Prostate gland (tissue), 2 donors: ENCODE data around the gene HRH2. TPM values are rescaled to one million over a fixed set of nuclear protein-coding genes. Genes with fewer than 3 reads are reported as not detected.

Experiments used
- DNase-seq: peaks from one replicate; pipeline ENCODE4 v3.0.0-alpha.2; 2019; ENCODE audit warnings: low spot score
- H3K27ac ChIP-seq, 2 donors: fragments of 200-600 bp; sonication (generic); 2 replicates each; pipeline ENCODE4 v1.5.1; 2017 to 2019
- H3K27me3 ChIP-seq: fragments of 200-600 bp; sonication (generic); replicated peaks from 2 replicates; pipeline ENCODE4 v1.5.1; 2019; ENCODE audit not compliant: insufficient read depth
- H3K36me3 ChIP-seq, 2 donors: fragments of 200-600 bp; sonication (generic); 1 replicate in 1 of 2; 2 replicates in 1 of 2; pipeline versions ENCODE4 v1.5.1 to v1.8.1; 2017 to 2019
- H3K4me1 ChIP-seq: fragments of 200-600 bp; sonication (generic); replicated peaks from 2 replicates; pipeline ENCODE4 v1.5.1; 2019
- H3K4me3 ChIP-seq, 2 donors: fragments of 200-600 bp; sonication (generic); 2 replicates each; pipeline ENCODE4 v1.5.1; 2017 to 2019
- H3K9me3 ChIP-seq: fragments of 200-600 bp; sonication (generic); 2 replicates; pipeline ENCODE4 v1.5.1; 2017
- CTCF ChIP-seq, 4 experiments: fragments of 200-600 bp in 2 of 4; fragments of 450-650 bp in 2 of 4; sonication (generic) in 2 of 4; IDR thresholded peaks; 1 replicate in 3 of 4; 2 replicates in 1 of 4; pipeline ENCODE4 v1.5.1; 2016 to 2019; ENCODE audit warnings: antibody characterized with exemption in 4 of 4, mild to moderate bottlenecking in 2 of 4, moderate library complexity in 2 of 4
- POLR2A ChIP-seq: fragments of 450-650 bp; IDR thresholded peaks from one replicate; pipeline ENCODE4 v1.6.1; 2016; ENCODE audit warnings: antibody characterized with exemption, mild to moderate bottlenecking
- POLR2AphosphoS5 ChIP-seq: sonication (generic); formaldehyde crosslinking; IDR thresholded peaks from one replicate; pipeline ENCODE4 v1.6.1; 2017; ENCODE audit warnings: antibody characterized with exemption
- WGBS: methylation state at CpG from one replicate; pipeline ENCODE4 v1.1.5; 2018; 5-methylcytosine and 5-hydroxymethylcytosine counted together
- intact Hi-C: fragments of 100-400 bp; cut with DNase I; formaldehyde crosslinking; loops from one replicate; pipeline ENCODE4 v1.14.2; 2022
- total RNA-seq, 2 donors: library from RNA; depleted of rRNA; stranded (reverse); fragments of >200 nt; gene quantifications; one replicate each; pipeline ENCODE4 v1.1.0, GENCODE V29; 2016

HRH2 gene
- total RNA-seq, 2 donors from 2014 or later, result 0.55 to 5.3 TPM

- Histone ChIP-seq H3K36me3 (no peaks in the 10 kb centered on the region), H3K9me3 (no peaks in the 10 kb centered on the region), H3K27ac (peak overlapping the region; percentile 18 to 27), H3K27me3 (peaks cover 3% of the 10 kb centered on the region), H3K4me3 (no peak overlapping the region), H3K4me1 (no peaks in the 10 kb centered on the region)
- intact Hi-C loops, result loop anchor here (5.0 kb wide), 1 partner anchor 35 kb away; the partner anchor contains the start of gene HRH2
- TF ChIP-seq CTCF (IDR thresholded peaks at IDR 0.05), result no peak
- DNase-seq, result no peak
- 49% methylated on average over 16 of the region's 16 CpGs for WGBS
Measured at GRCh38 chr5:175692235-175692995, 34.5 kb downstream of the HRH2 start.

DNA sequence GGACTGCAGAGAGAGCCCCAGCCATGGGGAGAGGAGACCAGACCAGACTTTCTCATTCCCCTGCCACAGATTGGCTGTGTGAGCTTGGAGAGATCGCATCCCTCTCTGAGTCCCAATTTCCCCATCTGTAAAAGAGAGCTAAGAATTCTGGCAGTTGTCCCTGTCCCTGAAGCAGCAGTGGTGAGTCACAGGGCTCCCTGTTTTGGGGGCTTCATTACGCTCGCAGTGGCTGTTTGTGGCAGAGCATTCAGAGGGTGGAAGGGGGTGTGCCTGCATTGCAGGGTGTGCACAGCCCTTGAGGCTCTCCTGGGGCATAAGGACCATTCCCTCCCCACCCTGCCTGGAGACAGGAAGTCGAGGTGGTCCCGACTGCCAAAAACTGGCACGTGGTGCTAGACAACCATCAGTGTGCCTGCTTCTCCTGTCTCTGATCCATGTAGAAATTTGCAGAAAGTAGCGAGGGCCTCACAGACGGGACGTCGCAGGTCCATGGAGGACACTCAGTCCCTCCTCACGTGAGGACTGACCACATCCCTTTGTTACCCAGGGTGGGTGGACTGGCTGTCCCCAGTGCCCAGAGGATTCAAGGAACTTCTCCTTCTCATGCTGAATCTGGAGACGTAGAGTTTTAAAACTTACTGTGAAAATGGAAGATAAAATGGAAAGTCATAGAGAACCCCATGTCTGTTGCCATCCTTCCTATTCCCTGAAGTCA, 35.3 kb downstream of the HRH2 start:
- no peak for TF ChIP-seq POLR2AphosphoS5
- TF ChIP-seq POLR2A, result no peak
- TF ChIP-seq CTCF (IDR thresholded peaks at IDR 0.05), result no peak
- no peaks in the 10 kb centered on the region for H3K4me1 ChIP-seq
- 42% methylated on average over 12 of the region's 12 CpGs for WGBS

GRCh38 chr5:175693741-175694140, 35.9 kb downstream of the HRH2 start:
- H3K27ac ChIP-seq, result peak overlapping the region in 1 of 2 donors; percentile 27
- WGBS, result 58% methylated on average over 5 of the region's 5 CpGs

More for the DNA sequence above, 35.3 kb downstream of the HRH2 start:
- intact Hi-C loops, result loop anchor here (5.0 kb wide), 1 partner anchor 36 kb away; the partner anchor contains the start of gene HRH2
- Histone ChIP-seq H3K27me3 (no peaks in the 10 kb centered on the region), H3K27ac (peak overlapping the region; percentile 18 to 27), H3K36me3 (no peaks in the 10 kb centered on the region), H3K9me3 (no peaks in the 10 kb centered on the region), H3K4me3 (no peak overlapping the region)
- no peak for DNase-seq

DNA sequence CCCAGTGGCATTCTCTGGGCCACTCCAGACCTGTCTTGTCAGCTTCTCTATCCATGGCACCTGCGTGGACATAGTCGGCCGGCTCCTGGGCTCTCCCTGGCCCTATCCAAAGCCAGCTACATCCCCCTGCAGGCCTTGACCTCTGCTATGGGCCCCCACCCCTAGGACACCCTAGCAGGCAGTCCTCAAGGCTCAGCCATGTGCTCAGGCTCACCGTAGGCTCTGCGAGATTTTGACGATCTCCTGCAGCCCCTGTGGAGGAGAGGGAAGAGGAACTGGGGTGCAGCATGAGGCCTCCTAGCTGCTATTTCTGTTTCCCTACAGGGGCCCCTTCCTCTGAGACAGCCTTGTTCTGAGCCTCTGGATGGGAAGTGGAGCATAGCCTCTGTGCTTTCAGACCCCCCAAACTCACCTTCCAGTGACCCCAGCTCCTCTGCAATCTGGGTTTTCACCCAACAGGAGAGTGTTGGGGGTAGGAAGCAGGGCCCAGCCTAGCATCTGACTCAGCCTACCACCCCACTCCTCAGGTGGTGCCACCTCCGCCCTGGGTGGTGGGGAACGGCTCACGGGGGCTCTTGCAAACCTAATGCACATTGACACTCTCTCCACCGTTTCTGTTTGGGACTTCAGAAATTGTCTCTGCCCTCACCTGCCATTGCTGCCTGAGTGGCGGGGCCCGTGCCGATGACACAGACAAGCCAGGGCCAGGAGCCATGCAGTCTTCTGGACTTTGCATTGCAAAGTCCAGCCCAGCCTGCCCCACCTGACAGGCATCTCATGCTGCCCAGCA, 36.7 kb downstream of the HRH2 start:
- peak overlapping the region in 1 of 2 donors; percentile 17 for H3K27ac ChIP-seq
- intact Hi-C loops, result loop anchor here (5.0 kb wide), 1 partner anchor 37 kb away; the partner anchor contains the start of gene HRH2

More at GRCh38 chr5:175693741-175694140, 35.9 kb downstream of the HRH2 start:
- Histone ChIP-seq H3K36me3 (no peaks in the 10 kb centered on the region), H3K4me1 (no peaks in the 10 kb centered on the region), H3K4me3 (no peak overlapping the region), H3K27me3 (no peaks in the 10 kb centered on the region), H3K9me3 (no peaks in the 10 kb centered on the region)
- intact Hi-C loops, result loop anchor here (5.0 kb wide), 1 partner anchor 36 kb away; the partner anchor contains the start of gene HRH2
- TF ChIP-seq POLR2AphosphoS5, result no peak
- TF ChIP-seq CTCF (IDR thresholded peaks at IDR 0.05), result no peak
- DNase-seq, result no peak

More for the DNA sequence above, 36.7 kb downstream of the HRH2 start:
- H3K9me3 ChIP-seq, result no peaks in the 10 kb centered on the region
- H3K4me3 ChIP-seq, result no peak overlapping the region
- TF ChIP-seq POLR2AphosphoS5 (no peak), CTCF (IDR thresholded peaks at IDR 0.05) (no peak), POLR2A (no peak)
- H3K36me3 ChIP-seq, result no peaks in the 10 kb centered on the region
- no peak for DNase-seq
- no peaks in the 10 kb centered on the region for H3K4me1 ChIP-seq
- no peaks in the 10 kb centered on the region for H3K27me3 ChIP-seq
- WGBS, result 83% methylated on average over 13 of the region's 13 CpGs
